GM12875 (cell line): Measurements from ENCODE around the gene GALNT18.

Experiments used
- H3K4me3 ChIP-seq: one replicate; pipeline ENCODE4 v1.5.1; 2011; ENCODE audit warnings: low read depth, low read length, control low read depth
- TF ChIP-seq, protein P1 (sequence below): IDR thresholded peaks from 2 replicates; pipeline ENCODE4 v1.5.1; 2011; ENCODE audit warnings: low read depth, mild to moderate bottlenecking, control low read depth, inconsistent platforms, low read length, moderate library complexity, borderline replicate concordance; ENCODE audit not compliant: insufficient read depth

GALNT18 gene

GRCh38 chr11:11444027-11444803, 177.6 kb downstream of the GALNT18 start:
- H3K4me3 ChIP-seq, result no peak overlapping the region
- TF ChIP-seq, protein P1, sequence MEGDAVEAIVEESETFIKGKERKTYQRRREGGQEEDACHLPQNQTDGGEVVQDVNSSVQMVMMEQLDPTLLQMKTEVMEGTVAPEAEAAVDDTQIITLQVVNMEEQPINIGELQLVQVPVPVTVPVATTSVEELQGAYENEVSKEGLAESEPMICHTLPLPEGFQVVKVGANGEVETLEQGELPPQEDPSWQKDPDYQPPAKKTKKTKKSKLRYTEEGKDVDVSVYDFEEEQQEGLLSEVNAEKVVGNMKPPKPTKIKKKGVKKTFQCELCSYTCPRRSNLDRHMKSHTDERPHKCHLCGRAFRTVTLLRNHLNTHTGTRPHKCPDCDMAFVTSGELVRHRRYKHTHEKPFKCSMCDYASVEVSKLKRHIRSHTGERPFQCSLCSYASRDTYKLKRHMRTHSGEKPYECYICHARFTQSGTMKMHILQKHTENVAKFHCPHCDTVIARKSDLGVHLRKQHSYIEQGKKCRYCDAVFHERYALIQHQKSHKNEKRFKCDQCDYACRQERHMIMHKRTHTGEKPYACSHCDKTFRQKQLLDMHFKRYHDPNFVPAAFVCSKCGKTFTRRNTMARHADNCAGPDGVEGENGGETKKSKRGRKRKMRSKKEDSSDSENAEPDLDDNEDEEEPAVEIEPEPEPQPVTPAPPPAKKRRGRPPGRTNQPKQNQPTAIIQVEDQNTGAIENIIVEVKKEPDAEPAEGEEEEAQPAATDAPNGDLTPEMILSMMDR, result no peak

- H3K4me3 ChIP-seq, result no peak overlapping the region
- TF ChIP-seq, protein P1, result no peak
These were observed 179.0 kb downstream of the GALNT18 start for GRCh38 chr11:11442791-11443190.

- TF ChIP-seq, protein P1, result no peak
- H3K4me3 ChIP-seq, result no peak overlapping the region
These were observed 180.3 kb downstream of the GALNT18 start for GRCh38 chr11:11441516-11441915.

DNA sequence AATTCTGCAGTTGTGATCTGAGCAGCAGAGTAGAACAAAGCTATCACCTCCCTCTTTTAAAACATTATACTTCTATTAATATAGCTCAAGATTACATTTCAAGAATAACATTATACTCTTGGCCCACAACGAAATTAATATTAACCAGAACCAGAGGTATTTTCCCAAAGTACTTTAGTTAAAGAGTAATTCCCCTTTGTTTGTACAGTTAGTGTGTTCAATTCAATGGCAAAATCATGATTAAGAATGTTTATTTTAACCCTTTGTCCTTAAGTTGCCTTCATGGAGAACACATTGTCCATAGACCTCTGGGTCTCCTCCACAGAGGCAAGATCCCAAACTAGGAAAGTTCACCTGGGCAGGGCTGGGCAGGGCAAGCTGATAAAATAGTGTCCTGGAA, 180.7 kb downstream of the GALNT18 start:
- no peak overlapping the region for H3K4me3 ChIP-seq
- TF ChIP-seq, protein P1, result no peak

DNA sequence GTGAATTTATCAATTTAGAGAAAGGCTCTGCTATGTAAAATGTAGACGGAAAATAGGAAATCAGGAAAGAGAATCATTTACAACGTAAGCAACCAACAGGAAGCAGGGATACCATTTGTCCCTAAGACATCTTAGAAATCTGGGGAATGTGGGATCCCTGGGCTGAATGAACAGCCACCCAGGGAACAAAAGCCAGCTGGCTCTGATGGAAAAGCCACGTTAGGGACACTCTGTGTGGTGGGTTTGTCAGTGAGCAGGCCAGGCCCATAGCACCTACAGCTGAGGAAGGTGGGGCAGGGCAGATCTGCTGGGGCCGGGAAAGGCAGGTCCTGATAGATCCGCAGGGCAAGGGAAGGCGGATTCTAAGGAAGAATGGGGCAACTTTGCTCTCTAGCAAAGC, 181.7 kb downstream of the GALNT18 start:
- TF ChIP-seq, protein P1, result no peak
- no peak overlapping the region for H3K4me3 ChIP-seq

- H3K4me3 ChIP-seq, result no peak overlapping the region
- TF ChIP-seq, protein P1, result no peak
These were observed 182.2 kb downstream of the GALNT18 start for GRCh38 chr11:11439591-11439990.

DNA sequence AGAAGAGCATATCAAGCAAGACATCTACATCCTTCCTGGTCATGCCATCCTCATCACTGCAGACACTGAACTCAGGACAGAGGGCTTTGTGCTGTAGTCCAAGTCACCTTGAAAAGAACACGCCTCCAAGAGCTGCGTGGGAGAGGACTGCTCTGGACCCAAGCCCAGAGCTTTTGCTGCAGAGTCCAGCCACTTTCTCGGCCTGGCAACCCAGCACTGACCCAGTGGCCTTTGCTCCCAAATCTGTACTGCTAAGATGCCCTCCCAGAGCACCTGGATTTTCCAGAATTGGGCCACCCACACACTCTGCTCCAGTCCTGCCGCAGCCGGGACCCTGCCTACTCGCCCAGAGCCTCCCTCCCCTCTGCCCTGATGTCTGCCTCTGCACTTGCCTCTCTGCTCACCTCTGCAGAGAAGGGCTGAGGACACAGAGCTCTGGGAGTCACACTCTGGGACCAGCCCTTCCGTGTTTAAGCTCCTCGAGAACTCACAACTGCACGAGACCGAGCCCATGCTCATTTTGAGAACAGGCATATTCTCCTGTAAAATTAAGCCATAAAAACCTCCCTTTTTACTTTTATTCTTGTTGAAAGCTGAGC, 185.0 kb downstream of the GALNT18 start:
- TF ChIP-seq, protein P1, result no peak
- no peak overlapping the region for H3K4me3 ChIP-seq
